Thymus (tissue), 11 donors: Measurements from ENCODE around the gene COL16A1. TPM values are rescaled to one million over a fixed set of nuclear protein-coding genes. Genes with fewer than 3 reads are reported as not detected.

Experiments used
- DNase-seq, 9 donors: peaks; one replicate each; pipeline ENCODE4 v3.0.0-alpha.2; 2013; ENCODE audit warnings: low spot score in 9 of 9, low read depth in 6 of 9, missing footprints in 1 of 9
- H3K27ac ChIP-seq, 2 donors: one replicate each; pipeline ENCODE4 v1.5.1; 2013; ENCODE audit warnings: control low read depth in 1 of 2, low read depth in 1 of 2, low read length in 1 of 2, mild to moderate bottlenecking in 1 of 2, moderate library complexity in 1 of 2
- H3K27me3 ChIP-seq, 2 donors: one replicate each; pipeline ENCODE4 v1.5.1; 2013; ENCODE audit warnings: low read length in 1 of 2; ENCODE audit not compliant: control insufficient read depth in 2 of 2, insufficient read depth in 1 of 2
- H3K36me3 ChIP-seq, 2 donors: one replicate each; pipeline ENCODE4 v1.5.1; 2013; ENCODE audit warnings: low read length in 1 of 2, mild to moderate bottlenecking in 1 of 2, moderate library complexity in 1 of 2; ENCODE audit not compliant: control insufficient read depth in 2 of 2, insufficient read depth in 2 of 2
- H3K4me1 ChIP-seq, 2 donors: one replicate each; pipeline ENCODE4 v1.5.1; 2013; ENCODE audit warnings: low read length in 2 of 2; ENCODE audit not compliant: control insufficient read depth in 2 of 2, insufficient read depth in 2 of 2
- H3K4me3 ChIP-seq, 2 donors: one replicate each; pipeline ENCODE4 v1.5.1; 2013; ENCODE audit warnings: low read length in 2 of 2, control low read depth in 1 of 2, mild to moderate bottlenecking in 1 of 2
- H3K9me3 ChIP-seq, 2 donors: one replicate each; pipeline ENCODE4 v1.5.1; 2013; ENCODE audit warnings: low read length in 1 of 2, mild to moderate bottlenecking in 1 of 2; ENCODE audit not compliant: control insufficient read depth in 2 of 2, insufficient read depth in 1 of 2
- WGBS: extraction: QIAGEN DNeasy Blood & Tissue Kit; methylation state at CpG from one replicate; pipeline ENCODE4 v1.1.7; 2013; 5-methylcytosine and 5-hydroxymethylcytosine counted together
- polyA plus RNA-seq: library from polyadenylated mRNA; stranded (reverse); fragments of 200-250 nt; gene quantifications from one replicate; pipeline ENCODE4 v1.2.3, GENCODE V29; 2013
- total RNA-seq: library from RNA; stranded (reverse); fragments of 120-200 nt; gene quantifications from one replicate; pipeline ENCODE4 v1.2.4, GENCODE V29; 2013
- donor health status: healthy.

The COL16A1 gene
- total and polyA plus RNA-seq, 2 donors = 32.9 to 39.3 TPM

GRCh38 chr1:31726715-31727114 is 22.9 kb upstream of the COL16A1 start:
- Histone ChIP-seq H3K36me3 (peaks cover 5 to 51% of the 10 kb centered on the region in 2 donors), H3K27ac (no peak overlapping the region), H3K4me1 (peaks cover 0 to 7% of the 10 kb centered on the region in 2 donors), H3K27me3 (no peaks in the 10 kb centered on the region), H3K9me3 (no peaks in the 10 kb centered on the region), H3K4me3 (no peak overlapping the region)
- 94% methylated on average over 4 of the region's 4 CpGs for WGBS
- no peak for DNase-seq

- H3K27me3 ChIP-seq = peaks cover 0 to 4% of the 10 kb centered on the region in 2 donors
- 74% methylated on average over 12 of the region's 12 CpGs for WGBS
- H3K9me3 ChIP-seq = no peaks in the 10 kb centered on the region
- DNase-seq = no peak
- H3K4me3 ChIP-seq = no peak overlapping the region
- no peak overlapping the region for H3K27ac ChIP-seq
- peaks cover 0 to 7% of the 10 kb centered on the region in 2 donors for H3K4me1 ChIP-seq
- H3K36me3 ChIP-seq = peaks cover 5 to 43% of the 10 kb centered on the region in 2 donors
These were observed 22.1 kb upstream of the COL16A1 start for GRCh38 chr1:31725777-31726535.

DNA sequence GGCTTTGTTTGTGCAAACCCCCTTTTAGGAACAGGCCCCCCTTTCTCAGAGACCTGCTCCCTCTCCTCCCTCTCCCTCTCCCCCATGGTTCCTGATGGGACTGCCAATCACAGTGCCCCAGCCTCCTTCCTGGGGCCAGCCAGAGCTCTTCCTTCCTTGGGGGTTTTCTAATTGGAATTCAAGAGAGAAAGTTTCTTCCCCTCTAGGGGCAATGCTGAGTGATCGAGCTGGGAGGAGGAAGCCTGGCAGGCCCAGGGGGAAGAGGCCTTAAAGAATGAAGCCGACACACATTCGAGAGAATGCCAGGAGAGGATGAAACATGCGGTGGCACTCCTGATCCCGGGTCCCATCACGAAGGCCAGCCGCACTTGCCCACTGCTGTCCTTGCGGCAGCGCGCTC is 21.3 kb upstream of the COL16A1 start:
- peaks cover 2 to 35% of the 10 kb centered on the region in 2 donors for H3K36me3 ChIP-seq
- no peak for DNase-seq
- H3K4me1 ChIP-seq = peaks cover 0 to 7% of the 10 kb centered on the region in 2 donors
- H3K4me3 ChIP-seq = no peak overlapping the region
- no peaks in the 10 kb centered on the region for H3K9me3 ChIP-seq
- WGBS = 66% methylated on average over 10 of the region's 10 CpGs
- no peak overlapping the region for H3K27ac ChIP-seq
- H3K27me3 ChIP-seq = peaks cover 0 to 9% of the 10 kb centered on the region in 2 donors

- peaks cover 0 to 28% of the 10 kb centered on the region in 2 donors for H3K36me3 ChIP-seq
- 60% methylated on average over 5 of the region's 5 CpGs for WGBS
- H3K9me3 ChIP-seq = no peaks in the 10 kb centered on the region
- H3K27me3 ChIP-seq = peaks cover 0 to 14% of the 10 kb centered on the region in 2 donors
- DNase-seq = peak; percentile 44 to 84 (median 71)
- H3K4me3 ChIP-seq = no peak overlapping the region
- H3K4me1 ChIP-seq = peaks cover 0 to 7% of the 10 kb centered on the region in 2 donors
- H3K27ac ChIP-seq = no peak overlapping the region
These were observed 20.1 kb upstream of the COL16A1 start for GRCh38 chr1:31723828-31724359.

- Histone ChIP-seq H3K36me3 (no peaks in the 10 kb centered on the region), H3K27me3 (peaks cover 26 to 67% of the 10 kb centered on the region in 2 donors), H3K27ac (no peak overlapping the region), H3K4me3 (no peak overlapping the region), H3K9me3 (no peaks in the 10 kb centered on the region), H3K4me1 (peaks cover 0 to 15% of the 10 kb centered on the region in 2 donors)
- no peak for DNase-seq
- 86% methylated on average over 4 of the region's 4 CpGs for WGBS
These were observed 14.6 kb upstream of the COL16A1 start for GRCh38 chr1:31718327-31718897.

GRCh38 chr1:31717341-31717740 is 13.5 kb upstream of the COL16A1 start:
- 62% methylated on average over 6 of the region's 6 CpGs for WGBS
- Histone ChIP-seq H3K4me1 (peaks cover 0 to 17% of the 10 kb centered on the region in 2 donors), H3K27me3 (peaks cover 26 to 75% of the 10 kb centered on the region in 2 donors)

GRCh38 chr1:31715873-31716220 is 12.0 kb upstream of the COL16A1 start:
- H3K27ac ChIP-seq = no peak overlapping the region
- no peaks in the 10 kb centered on the region for H3K9me3 ChIP-seq
- peaks cover 0 to 17% of the 10 kb centered on the region in 2 donors for H3K4me1 ChIP-seq
- no peak overlapping the region for H3K4me3 ChIP-seq
- H3K36me3 ChIP-seq = no peaks in the 10 kb centered on the region
- peaks cover 26 to 82% of the 10 kb centered on the region in 2 donors for H3K27me3 ChIP-seq
- DNase-seq = no peak
- 14% methylated on average over 7 of the region's 7 CpGs for WGBS

More at GRCh38 chr1:31717341-31717740, 13.5 kb upstream of the COL16A1 start:
- H3K9me3 ChIP-seq = no peaks in the 10 kb centered on the region
- DNase-seq = no peak
- H3K36me3 ChIP-seq = no peaks in the 10 kb centered on the region
- no peak overlapping the region for H3K4me3 ChIP-seq
- no peak overlapping the region for H3K27ac ChIP-seq

DNA sequence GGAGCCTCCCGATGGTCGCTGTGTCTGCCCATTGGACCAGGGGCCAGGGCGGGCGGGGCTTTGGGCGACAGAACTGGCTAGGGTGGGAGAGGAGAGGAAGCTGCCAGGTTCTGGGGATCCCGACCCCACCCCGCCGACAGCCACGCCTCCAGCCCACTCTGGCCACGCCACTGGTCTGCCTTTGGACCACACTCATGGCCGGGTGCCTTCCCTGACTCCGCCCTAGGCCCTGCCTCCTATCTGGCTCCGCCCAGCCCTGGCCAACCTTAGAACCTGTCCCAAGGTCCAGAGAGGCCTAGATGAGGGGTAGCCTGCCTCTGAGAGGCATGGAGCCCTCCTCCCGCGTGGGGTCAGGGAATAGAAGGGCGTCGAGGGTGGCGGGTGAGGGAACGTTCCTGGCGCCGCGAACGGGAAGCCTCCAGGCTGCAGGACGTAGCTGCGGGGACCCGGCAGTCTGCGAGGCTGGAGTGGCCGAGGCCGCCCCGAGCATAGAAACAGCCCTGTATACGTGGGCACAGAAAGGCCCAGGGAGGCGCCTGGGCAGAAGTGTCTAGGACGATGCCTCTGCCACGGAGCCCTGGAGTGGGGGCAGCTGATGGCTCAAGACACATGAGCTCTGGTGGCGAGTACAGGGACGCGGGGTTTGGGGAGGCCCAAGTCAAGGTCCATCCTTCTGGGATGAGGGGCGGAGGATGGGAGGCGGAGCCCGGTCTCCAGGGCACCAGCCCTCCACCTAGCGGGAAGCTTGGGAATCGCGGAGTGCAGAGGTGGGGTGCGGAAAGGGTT is 11.5 kb upstream of the COL16A1 start:
- DNase-seq = peak in 2 of 9 donors; percentile 22 to 24
- WGBS = 5% methylated on average over 44 of the region's 44 CpGs
- peak overlapping the region; percentile 32 to 55 for H3K27ac ChIP-seq
- H3K4me1 ChIP-seq = peaks cover 0 to 17% of the 10 kb centered on the region in 2 donors
- H3K4me3 ChIP-seq = no peak overlapping the region
- H3K36me3 ChIP-seq = no peaks in the 10 kb centered on the region
- H3K27me3 ChIP-seq = peaks cover 26 to 80% of the 10 kb centered on the region in 2 donors
- no peaks in the 10 kb centered on the region for H3K9me3 ChIP-seq
